ENCODE data around the gene COG3.

DNA sequence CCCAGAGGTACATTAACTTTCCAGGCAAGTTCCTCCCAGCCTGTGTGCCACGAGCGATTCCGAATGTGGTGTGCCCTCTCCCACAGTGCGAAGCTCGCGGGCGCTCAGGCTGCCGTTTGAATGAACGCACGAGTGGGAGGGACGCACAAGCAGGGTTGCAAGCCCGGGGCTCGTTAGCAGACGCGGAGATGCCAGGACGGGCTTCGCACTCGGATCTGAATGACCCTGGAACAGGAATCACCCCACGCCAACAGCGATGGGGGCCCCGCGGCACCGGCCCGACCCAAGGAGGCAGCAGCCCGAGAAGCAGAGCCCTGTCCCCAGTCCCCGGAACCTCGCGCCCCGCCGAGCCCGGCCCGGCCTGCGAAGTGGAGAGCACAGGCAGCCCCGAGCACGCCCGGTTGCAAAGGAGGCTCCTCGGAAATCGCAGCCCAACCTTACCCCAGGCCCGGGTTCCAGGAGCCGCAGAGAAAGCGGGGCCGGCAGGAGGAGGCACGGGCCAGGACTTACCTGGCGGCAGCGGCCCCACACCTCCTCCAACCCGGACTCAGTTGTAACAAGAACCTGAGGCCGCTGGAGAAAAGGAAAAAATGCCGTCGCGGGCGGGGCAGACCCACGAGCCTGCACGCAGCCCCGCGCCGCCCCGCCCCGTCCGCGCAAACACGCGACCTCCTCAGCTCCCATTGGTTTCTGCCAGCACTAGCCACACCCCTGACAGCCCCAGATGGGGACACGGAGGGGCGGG lies 46.8 kb upstream of the COG3 start, which contains the start of gene SLC25A30:
- no peak for TF ChIP-seq CTCF (IDR thresholded peaks at IDR 0.05 in 4 of 5, conservative IDR thresholded peaks at IDR 0.05 in 1 of 5)
- peak; percentile 88 to 95 for TF ChIP-seq POLR2A (IDR thresholded peaks at IDR 0.05)

Measured in gastrocnemius medialis (tissue), 4 donors.